RWPE1 (cell line): ENCODE measurements around the gene SRM.

Source experiments
- CTCF ChIA-PET: fragments of 350-600 bp; sonication (Branson Sonifier 250); formaldehyde crosslinking; extraction: SDS; loops from one replicate; lab custom pipeline; 2021; lab: Yijun Ruan, JAX
- POLR2A ChIA-PET: fragments of 400-600 bp; formaldehyde crosslinking; extraction: SDS; loops from one replicate; lab custom pipeline; 2020; ENCODE audit warnings: antibody characterized with exemption; ENCODE audit not compliant: low non-redundant PET; lab: Yijun Ruan, JAX
- DNase-seq: peaks from one replicate; pipeline ENCODE4 v3.0.0; 2012; ENCODE audit warnings: low spot score
- H3K27ac ChIP-seq: fragments of 450-650 bp; 2 replicates; pipeline ENCODE4 v1.5.1; 2017
- TF ChIP-seq, protein P1 (sequence below): fragments of 450-650 bp; conservative IDR thresholded peaks from 2 replicates; pipeline ENCODE4 v1.5.1; 2017; ENCODE audit warnings: low read depth, mild to moderate bottlenecking

Gene SRM

GRCh38 chr1:11059155-11059967, 457 bp downstream of the SRM start:
- H3K27ac ChIP-seq = peak overlapping the region; percentile 76
- TF ChIP-seq, protein P1, sequence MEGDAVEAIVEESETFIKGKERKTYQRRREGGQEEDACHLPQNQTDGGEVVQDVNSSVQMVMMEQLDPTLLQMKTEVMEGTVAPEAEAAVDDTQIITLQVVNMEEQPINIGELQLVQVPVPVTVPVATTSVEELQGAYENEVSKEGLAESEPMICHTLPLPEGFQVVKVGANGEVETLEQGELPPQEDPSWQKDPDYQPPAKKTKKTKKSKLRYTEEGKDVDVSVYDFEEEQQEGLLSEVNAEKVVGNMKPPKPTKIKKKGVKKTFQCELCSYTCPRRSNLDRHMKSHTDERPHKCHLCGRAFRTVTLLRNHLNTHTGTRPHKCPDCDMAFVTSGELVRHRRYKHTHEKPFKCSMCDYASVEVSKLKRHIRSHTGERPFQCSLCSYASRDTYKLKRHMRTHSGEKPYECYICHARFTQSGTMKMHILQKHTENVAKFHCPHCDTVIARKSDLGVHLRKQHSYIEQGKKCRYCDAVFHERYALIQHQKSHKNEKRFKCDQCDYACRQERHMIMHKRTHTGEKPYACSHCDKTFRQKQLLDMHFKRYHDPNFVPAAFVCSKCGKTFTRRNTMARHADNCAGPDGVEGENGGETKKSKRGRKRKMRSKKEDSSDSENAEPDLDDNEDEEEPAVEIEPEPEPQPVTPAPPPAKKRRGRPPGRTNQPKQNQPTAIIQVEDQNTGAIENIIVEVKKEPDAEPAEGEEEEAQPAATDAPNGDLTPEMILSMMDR = no peak
- POLR2A ChIA-PET = interaction anchor here (0.6 kb wide), 1 partner anchor 581 kb away, joined by 5 read pairs; no protein-coding TSS in a partner anchor
- no peak for DNase-seq
- CTCF ChIA-PET = interaction anchor here (0.6 to 3.7 kb wide), 4 partner anchors 14 to 99 kb away, joined by 3 to 22 read pairs (median 3); no protein-coding TSS in a partner anchor

GRCh38 chr1:11058595-11059154, 1.1 kb downstream of the SRM start:
- ChIA-PET POLR2A (interaction anchor here (0.6 kb wide), 2 partner anchors 388 to 581 kb away, joined by 5 read pairs; no protein-coding TSS in a partner anchor), CTCF (interaction anchor here (3.7 kb wide), 1 partner anchor 21 kb away, joined by 22 read pairs; no protein-coding TSS in a partner anchor)
- TF ChIP-seq, protein P1 = no peak
- DNase-seq = no peak
- H3K27ac ChIP-seq = peak overlapping the region; percentile 76

DNA sequence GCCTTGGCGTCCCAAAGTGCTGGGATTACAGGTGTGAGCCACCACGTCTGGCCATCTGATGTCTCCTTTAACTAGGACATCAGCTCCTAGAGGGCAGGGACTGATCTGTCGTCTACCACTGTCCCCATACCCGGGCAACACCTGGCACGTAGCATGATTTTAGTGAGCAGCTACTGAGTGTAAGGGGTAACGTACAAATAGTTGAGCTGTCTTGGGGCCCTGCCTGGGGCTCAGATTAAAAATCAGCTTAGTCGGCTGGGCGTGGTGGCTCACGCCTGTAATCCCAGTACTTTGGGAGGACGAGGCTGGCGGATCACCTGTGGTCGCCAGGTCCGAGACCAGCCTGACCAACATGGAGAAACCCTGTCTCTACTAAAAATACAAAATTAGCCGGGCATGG, 1.8 kb downstream of the SRM start:
- H3K27ac ChIP-seq = peak overlapping the region; percentile 76
- DNase-seq = no peak
- ChIA-PET CTCF (interaction anchor here (3.7 kb wide), 1 partner anchor 20 kb away, joined by 22 read pairs; no protein-coding TSS in a partner anchor), POLR2A (no interaction called here)
- TF ChIP-seq, protein P1 = no peak

DNA sequence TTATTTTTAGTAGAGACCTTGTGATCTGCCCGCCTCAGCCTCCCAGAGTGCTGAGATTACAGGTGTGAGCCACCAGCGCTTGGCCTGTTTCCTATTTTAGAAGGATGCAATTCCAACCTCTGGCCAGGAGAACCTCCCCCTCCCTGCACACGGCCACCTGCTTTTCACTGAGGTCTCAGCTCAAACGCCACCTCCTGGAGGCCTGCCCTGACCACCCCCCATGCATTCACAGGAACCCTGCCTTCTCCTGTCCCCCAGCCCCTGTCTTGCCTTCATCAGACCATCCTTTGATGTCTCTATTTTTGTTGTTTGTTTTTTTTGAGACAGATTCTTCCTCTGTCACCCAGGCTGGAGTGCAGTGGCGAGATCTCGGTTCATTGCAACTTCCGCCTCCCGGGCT, 2.3 kb downstream of the SRM start:
- CTCF ChIA-PET = interaction anchor here (3.7 kb wide), 1 partner anchor 20 kb away, joined by 22 read pairs; no protein-coding TSS in a partner anchor
- TF ChIP-seq, protein P1 = no peak
- peak overlapping the region; percentile 76; the same call in 1 of the 2 replicates for H3K27ac ChIP-seq
- POLR2A ChIA-PET = no interaction called here
- DNase-seq = no peak

DNA sequence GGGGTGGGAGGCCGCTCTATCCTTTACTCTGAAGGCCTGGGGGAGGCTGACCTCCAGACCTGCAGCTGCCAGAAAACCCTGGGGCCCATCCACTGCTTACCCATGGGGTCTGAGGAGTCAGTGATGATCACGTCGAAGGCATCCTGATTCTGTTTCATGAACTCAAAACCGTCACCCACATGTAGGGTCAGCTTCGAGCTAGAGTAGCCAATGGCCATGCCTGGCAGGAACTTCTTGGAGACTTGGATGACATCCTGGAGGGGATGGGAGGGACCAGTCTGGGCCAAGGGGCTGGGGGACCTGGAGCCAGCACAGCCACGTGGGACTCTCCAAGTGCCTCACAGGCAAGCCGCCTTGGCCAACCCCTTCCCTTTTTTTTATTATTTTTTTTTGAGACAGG, 3.3 kb downstream of the SRM start:
- CTCF ChIA-PET = interaction anchor here (3.7 kb wide), 1 partner anchor 19 kb away, joined by 22 read pairs; no protein-coding TSS in a partner anchor
- no peak for DNase-seq
- peak overlapping the region; percentile 76 for H3K27ac ChIP-seq
- POLR2A ChIA-PET = interaction anchor here (0.6 to 0.7 kb wide), 2 partner anchors 75 to 185 kb away, joined by 3 to 5 read pairs; a partner anchor contains a TSS
- TF ChIP-seq, protein P1 = no peak

DNA sequence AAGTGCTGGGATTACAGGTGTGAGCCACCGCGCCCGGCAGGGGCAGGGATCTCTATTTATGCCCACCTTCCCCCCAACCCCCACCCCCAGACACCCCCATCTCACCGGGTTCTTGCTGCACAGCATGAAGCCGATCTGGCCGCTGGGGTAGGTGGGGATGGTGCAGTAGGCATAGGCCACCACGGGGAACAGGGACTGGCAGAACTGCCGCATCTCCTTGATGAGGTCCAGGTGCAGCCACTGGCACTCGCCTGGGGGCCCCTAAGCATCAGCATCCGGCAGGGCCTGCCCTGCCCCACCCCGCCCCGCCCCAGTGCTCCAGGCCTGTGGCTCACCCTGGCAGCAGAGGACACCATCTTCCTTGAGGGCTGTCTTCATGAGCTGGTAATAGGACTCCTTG, 4.1 kb downstream of the SRM start:
- POLR2A ChIA-PET = interaction anchor here (0.6 to 0.7 kb wide), 2 partner anchors 74 to 185 kb away, joined by 3 to 5 read pairs; a partner anchor contains a TSS
- DNase-seq = no peak
- H3K27ac ChIP-seq = peak overlapping the region; percentile 76
- TF ChIP-seq, protein P1 = no peak
- CTCF ChIA-PET = interaction anchor here (3.7 kb wide), 1 partner anchor 18 kb away, joined by 22 read pairs; no protein-coding TSS in a partner anchor
